Measurements from ENCODE around the gene ASAP3.

GRCh38 chr1:23399229-23399628 lies 84.8 kb downstream of the ASAP3 start:
- no peak for TF ChIP-seq HNRNPK (IDR thresholded peaks at IDR 0.05; ENCODE audit: low read depth, low read length, poor library complexity, severe bottlenecking)
- TF ChIP-seq POLR2AphosphoS5 (IDR thresholded peaks at IDR 0.05; ENCODE audit: control insufficient read depth, insufficient read depth, low read depth, low read length): no peak
- TF ChIP-seq E2F8 (IDR thresholded peaks at IDR 0.05; ENCODE audit: low read depth, partially characterized antibody): no peak
